AG04449 (cell line): ENCODE measurements around the gene ARPC4.

Experiments used
- CTCF ChIA-PET: fragments of 350-600 bp; formaldehyde crosslinking; extraction: SDS; loops from one replicate; lab custom pipeline; 2021; ENCODE audit warnings: antibody characterized with exemption; lab: Yijun Ruan, JAX
- POLR2A ChIA-PET: fragments of 400-600, 350-600 bp; formaldehyde crosslinking; extraction: SDS; loops from one replicate; lab custom pipeline; 2020; ENCODE audit warnings: antibody characterized with exemption, inconsistent platforms; lab: Yijun Ruan, JAX
- DNase-seq: peaks from one replicate; pipeline ENCODE4 v3.0.0-alpha.2; 2010; ENCODE audit warnings: low read depth, low spot score
- H3K4me3 ChIP-seq: 2 replicates; pipeline ENCODE4 v1.5.1; 2011; ENCODE audit warnings: low read depth, mild to moderate bottlenecking, control low read depth, low read length
- TF ChIP-seq, protein P1 (sequence below): IDR thresholded peaks from one replicate; pipeline ENCODE4 v1.5.1; 2011; ENCODE audit warnings: mild to moderate bottlenecking, moderate library complexity, low read length, control low read depth, inconsistent platforms; ENCODE audit not compliant: insufficient read depth; ENCODE audit errors: missing control alignments

ARPC4 gene

DNA sequence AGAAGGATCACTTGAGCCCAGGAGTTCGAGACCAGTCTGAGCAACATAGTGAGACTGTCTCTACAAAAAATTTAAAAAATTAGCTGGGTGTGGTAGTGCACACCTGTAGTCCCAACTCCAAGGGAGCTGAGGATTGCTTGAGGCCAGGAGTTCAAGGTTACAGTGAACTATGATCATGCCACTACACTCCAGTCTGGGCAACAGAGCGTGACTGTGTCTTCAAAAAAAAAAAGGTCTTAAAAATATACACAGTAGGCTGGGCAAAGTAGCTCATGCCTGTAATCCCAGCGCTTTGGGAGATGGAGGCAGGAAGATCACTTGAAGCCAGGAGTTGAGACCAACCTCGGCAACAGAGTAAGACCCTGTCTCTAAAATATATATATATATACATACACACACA lies 12.0 kb upstream of the ARPC4 start:
- no peak for DNase-seq
- TF ChIP-seq, protein P1, sequence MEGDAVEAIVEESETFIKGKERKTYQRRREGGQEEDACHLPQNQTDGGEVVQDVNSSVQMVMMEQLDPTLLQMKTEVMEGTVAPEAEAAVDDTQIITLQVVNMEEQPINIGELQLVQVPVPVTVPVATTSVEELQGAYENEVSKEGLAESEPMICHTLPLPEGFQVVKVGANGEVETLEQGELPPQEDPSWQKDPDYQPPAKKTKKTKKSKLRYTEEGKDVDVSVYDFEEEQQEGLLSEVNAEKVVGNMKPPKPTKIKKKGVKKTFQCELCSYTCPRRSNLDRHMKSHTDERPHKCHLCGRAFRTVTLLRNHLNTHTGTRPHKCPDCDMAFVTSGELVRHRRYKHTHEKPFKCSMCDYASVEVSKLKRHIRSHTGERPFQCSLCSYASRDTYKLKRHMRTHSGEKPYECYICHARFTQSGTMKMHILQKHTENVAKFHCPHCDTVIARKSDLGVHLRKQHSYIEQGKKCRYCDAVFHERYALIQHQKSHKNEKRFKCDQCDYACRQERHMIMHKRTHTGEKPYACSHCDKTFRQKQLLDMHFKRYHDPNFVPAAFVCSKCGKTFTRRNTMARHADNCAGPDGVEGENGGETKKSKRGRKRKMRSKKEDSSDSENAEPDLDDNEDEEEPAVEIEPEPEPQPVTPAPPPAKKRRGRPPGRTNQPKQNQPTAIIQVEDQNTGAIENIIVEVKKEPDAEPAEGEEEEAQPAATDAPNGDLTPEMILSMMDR: no peak
- no peak overlapping the region for H3K4me3 ChIP-seq
- ChIA-PET CTCF (interaction anchor here (0.7 to 2.0 kb wide), 3 partner anchors 7 to 23 kb away, joined by 3 to 7 read pairs (median 3); no protein-coding TSS in a partner anchor), POLR2A (interaction anchor here (0.8 to 1.1 kb wide), 2 partner anchors 9 to 12 kb away, joined by 3 read pairs; partner anchors contain the start of genes ARPC4 and TADA3)

DNA sequence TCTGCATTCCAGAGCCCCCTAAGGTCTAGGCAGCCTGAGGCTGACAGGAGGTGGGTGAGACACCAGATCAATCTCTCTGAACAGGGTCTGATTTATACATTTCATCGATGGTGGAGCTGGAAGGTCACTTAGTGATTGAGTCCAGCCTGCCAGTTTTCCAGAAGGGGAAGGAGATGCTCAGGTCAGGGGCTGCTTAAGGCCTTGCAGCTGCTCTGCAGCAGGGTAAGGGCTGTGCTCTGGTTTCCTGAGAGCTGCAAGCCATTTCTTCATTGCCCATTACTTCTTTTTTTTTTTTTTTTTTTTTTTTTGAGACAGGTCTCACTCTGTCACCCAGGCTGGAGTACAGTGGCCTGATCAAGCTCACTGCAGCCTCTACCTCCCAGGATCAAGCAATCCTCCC lies 11.3 kb upstream of the ARPC4 start:
- CTCF ChIA-PET: interaction anchor here (1.9 to 2.0 kb wide), 2 partner anchors 9 to 165 kb away, joined by 6 to 7 read pairs; no protein-coding TSS in a partner anchor
- DNase-seq: no peak
- TF ChIP-seq, protein P1: no peak
- H3K4me3 ChIP-seq: no peak overlapping the region
- POLR2A ChIA-PET: interaction anchor here (0.7 to 1.1 kb wide), 3 partner anchors 9 to 11 kb away, joined by 3 read pairs; partner anchors contain the start of genes ARPC4, CAMK1 and TADA3

DNA sequence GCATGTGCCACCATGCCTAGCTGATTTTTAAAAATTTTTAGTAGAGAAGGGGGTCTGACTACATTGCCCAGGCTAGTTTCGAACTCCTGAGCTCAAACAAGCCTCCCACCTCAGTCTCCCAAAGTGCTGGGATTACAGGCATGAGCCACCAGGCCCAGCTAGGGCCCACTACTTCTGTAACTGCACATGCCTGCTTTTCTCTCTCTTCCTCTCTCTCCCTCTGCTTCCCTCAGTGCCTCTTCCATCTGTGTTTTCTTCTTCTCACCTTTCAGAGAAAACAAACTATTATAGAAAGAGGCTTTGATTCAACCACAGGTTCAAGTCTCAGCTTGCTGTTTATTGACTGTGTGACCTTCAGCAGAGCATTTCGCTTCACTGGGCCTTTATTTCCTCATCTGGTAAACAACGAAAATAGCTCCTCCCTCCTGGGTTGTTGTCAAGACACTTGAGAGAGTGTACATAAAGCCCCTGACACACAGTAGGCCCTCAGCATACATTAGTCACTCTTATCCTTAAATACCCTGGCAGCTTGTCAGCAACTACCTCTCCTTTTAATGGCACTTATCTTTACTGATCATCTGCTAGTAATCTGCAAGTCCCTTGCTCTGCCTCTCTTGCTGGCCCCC lies 10.8 kb upstream of the ARPC4 start:
- CTCF ChIA-PET: interaction anchor here (1.9 to 2.0 kb wide), 2 partner anchors 9 to 164 kb away, joined by 6 to 7 read pairs; no protein-coding TSS in a partner anchor
- POLR2A ChIA-PET: interaction anchor here (0.7 to 1.1 kb wide), 3 partner anchors 8 to 12 kb away, joined by 3 read pairs; partner anchors contain the start of genes ARPC4, CAMK1 and TADA3
- no peak for DNase-seq
- TF ChIP-seq, protein P1: no peak
- no peak overlapping the region for H3K4me3 ChIP-seq

DNA sequence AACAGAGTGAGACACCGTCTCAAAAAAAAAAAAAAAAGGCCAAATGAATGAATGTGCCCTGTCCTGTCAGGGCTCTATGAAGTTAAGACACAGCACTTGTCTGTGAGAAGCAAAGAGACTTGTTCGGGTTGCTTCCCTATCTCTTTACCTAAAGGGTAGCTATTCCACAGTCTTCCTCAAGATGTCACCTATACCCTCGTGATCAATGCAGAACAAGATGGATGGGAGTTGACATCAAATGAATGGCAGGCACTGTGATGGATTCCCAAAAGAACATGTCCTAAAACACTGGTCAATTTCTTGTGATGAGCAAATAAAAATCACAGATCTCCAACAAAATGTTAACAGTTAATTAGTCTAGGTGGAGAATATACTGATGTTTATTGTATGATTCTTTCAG lies 10.1 kb upstream of the ARPC4 start:
- POLR2A ChIA-PET: no interaction called here
- TF ChIP-seq, protein P1: no peak
- CTCF ChIA-PET: interaction anchor here (0.6 to 1.9 kb wide), 2 partner anchors 164 to 812 kb away, joined by 3 to 6 read pairs; no protein-coding TSS in a partner anchor

DNA sequence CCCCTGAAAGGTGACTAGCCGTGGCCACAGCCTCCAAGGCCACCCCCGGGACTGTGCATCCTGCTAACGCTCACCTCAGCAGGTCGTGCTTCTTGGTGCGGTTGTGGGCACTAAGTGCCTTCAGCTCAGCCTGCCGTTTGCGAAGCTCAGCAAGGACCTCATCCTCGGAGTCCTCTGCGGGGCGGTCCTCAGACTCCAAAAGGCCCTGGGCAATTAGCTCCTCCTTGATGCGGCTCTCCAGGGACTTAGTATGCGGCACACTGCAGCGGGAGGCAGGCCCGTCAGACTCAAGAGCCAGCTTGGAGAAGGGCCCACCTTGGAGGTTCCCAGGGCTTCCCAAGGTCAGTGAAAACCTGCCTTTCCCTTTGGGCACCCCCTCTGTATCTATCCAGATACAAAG lies 8.9 kb upstream of the ARPC4 start:
- POLR2A ChIA-PET: interaction anchor here (1.6 kb wide), 1 partner anchor 9 kb away, joined by 3 read pairs; the partner anchor contains the start of genes ARPC4 and TADA3

More for the DNA sequence above, 10.1 kb upstream of the ARPC4 start:
- no peak for DNase-seq
- no peak overlapping the region for H3K4me3 ChIP-seq

More for the DNA sequence above, 8.9 kb upstream of the ARPC4 start:
- TF ChIP-seq, protein P1: no peak
- no peak for DNase-seq
- H3K4me3 ChIP-seq: no peak overlapping the region
- CTCF ChIA-PET: no interaction called here
